HG02610 (cell line): Measurements from ENCODE around the gene RALGPS1.

Experiments
- ATAC-seq: cut with Tn5 transposase; IDR thresholded peaks from one replicate; pipeline ENCODE4 v1.9.1; 2021; ENCODE audit warnings: mild to moderate bottlenecking, moderate library complexity; ENCODE audit not compliant: unreplicated experiment

The RALGPS1 gene

DNA sequence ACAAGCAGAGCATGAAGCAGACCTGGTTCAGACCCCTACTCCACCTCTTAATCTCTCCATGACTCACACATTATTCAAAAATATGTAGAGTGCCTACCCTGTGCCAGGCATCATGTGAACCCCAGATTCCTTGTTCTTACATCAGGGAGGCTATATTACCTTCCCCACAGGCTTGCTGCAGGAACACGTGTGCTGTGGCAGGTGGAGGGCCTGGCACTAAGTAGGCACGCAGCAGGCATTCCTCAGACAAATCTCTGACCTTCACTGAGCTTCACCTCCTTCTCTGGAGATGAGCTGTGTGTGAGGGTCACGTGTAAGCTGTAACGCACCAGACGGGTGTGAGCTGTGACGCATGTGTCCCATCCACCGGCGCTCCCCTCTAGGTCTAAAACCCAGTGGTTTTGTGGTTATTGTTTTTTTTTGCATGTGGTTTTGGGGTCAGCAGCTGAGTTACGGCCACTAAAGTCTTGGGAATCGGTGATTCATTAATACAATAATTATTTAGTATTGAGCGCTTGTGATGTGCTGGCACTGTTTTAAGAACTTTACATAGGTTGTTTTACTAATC, 177.5 kb downstream of the RALGPS1 start:
- no peak for ATAC-seq

DNA sequence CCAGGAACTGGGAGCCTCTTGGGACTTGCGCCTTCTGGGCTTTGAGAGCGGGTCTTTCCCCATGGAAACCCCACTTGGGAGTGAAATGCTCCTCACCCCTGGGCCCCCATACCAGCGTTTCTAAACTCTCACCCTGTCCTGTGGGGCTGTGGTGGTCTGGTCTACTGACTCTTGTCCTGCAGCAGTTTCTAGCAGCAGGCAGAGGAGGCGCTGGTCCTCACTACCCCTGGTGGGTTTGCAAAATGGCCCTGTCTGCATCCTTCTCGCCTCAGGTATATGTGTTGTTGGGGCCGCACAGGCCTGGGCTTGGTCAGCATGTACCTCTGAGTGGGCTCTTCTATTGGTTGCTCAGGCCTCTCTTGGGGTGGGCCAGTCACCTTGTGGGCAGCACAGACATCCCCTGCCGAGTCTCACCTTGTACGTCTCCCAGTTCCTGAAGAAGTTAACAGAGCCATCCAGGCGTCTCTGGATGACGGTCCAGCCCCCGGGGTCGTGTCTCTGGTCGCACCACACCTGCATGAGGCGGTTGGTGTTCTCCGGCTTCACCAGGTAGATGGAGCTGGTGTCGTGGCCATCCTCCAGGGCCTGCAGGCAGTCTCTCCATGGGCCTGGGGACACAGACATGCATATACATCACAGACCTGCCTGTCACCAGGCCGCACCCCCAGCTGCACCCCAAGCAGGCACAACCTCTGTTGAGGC, 178.9 kb downstream of the RALGPS1 start:
- no peak for ATAC-seq

DNA sequence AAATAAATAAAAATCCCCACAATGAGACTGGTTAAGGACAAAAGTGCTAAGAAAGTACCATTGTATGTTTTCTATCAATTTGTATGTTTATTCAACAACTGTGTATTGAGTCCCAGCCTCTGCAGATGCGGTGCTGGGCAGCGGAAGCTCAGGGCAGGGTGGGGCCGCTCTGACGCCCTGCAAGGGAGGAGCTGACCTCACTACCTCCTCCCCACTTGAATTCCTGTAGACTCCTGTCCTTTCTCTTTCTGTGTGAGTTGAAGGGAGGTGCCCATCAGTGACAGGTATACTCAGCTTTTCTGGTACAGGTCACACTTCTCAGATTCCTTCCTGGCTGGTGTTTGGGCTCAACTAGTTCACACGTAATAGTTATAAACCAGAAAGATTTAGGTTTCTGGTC, 180.8 kb downstream of the RALGPS1 start:
- ATAC-seq = no peak

DNA sequence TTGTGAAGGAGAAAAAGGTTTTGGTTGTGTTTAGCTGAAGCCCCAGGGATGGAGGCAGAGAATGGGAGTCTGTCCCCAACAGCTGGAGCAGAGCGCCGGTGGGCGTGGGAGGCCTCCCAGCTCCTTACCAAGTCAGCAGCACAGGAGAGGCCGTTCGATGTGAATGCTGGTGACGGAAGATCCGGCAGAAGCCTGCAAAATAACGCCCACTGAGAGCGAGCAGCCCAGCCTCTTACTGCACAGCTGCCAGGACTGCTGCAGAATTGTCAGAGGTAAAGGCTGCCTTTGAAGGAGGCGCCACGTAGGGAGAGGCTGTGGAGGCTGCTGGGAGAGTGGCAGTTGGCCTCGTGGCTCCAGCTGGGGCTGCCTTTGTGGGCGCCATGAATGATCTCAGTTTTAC, 181.6 kb downstream of the RALGPS1 start:
- no peak for ATAC-seq

DNA sequence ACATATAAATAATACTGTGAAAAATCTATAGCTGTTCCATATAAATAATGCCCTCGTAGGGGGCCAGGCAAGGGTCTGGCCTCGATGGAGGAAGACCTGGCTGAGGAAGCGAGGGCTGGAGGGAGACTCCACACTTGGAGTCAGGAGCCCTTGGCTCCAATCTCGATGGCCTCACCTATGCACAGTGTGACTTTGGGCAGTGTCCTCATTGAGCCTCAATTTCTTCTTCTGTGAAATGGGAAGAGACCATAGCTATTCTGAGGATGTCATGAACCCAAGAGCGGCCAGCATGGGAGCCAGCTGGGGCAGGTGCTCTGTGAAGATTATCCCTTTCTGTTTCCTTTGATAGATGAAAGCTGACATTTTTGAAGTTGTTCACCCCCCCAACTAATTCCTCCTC, 183.1 kb downstream of the RALGPS1 start:
- no peak for ATAC-seq

DNA sequence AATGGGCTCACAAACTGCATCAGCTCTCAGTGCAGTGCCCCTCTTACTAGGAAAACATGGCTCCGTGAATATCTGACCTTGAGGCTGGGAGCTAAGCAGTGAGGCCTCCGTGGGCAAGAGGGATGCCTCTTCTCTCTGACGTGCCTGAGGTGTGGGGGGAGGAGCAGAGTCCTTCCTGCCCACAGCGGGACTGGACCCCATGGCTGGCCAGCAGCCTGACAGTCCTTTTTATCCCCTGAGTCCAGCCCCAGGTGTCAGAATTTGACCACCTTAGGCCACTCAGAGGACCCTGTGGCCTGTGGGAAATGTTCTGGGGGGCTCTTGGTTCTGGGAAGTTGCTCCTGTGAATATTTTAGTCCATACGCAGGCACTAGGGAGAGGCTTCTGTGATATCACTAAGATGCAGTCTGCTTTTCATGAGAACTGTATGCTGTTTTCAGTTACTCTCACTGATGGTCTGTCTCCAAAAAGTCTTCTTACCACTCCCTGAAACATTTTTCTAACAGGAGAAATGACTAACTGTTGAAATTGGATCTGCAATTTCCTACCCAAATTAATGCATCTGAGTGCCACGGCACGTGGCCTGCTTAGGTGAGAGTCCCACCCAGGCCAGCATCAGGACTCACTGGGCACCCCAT, 184.5 kb downstream of the RALGPS1 start:
- ATAC-seq = no peak

DNA sequence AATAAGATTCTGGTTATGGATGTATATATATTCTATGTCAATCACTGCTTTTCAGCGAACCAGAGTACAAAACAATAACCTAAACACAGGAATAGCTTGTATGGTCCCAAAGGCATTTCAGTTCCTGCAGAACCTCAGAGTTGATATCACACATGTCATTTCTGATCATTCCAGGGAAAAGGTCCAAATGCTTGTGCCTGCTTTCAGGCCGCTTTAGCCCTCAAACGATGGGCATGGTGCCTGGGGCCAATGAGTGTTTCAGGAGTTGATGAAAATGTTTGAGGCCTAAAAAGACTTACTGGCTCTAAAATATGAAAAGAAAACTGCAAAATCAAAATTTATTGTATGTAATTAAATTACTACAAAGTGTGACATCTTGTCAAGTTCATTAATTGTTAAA, 185.1 kb downstream of the RALGPS1 start:
- no peak for ATAC-seq

DNA sequence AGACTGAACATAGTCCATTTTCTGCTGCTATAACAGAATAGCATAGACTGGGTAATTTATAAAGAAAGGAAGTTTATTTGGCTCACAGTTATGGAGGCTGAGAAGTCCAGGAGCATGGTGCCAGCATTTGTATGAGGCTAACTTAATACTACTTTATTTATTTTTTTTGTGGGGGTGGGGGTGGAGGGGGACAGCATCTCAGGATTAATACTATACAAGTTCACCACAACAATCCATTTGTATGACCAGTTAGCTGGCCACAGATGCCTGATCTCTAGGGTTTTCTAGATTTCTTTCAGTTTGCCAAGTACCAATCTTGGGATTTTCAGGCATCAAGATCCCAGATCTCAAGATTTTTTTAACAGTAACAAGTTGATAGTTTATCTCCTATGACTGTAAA, 187.6 kb downstream of the RALGPS1 start:
- no peak for ATAC-seq

DNA sequence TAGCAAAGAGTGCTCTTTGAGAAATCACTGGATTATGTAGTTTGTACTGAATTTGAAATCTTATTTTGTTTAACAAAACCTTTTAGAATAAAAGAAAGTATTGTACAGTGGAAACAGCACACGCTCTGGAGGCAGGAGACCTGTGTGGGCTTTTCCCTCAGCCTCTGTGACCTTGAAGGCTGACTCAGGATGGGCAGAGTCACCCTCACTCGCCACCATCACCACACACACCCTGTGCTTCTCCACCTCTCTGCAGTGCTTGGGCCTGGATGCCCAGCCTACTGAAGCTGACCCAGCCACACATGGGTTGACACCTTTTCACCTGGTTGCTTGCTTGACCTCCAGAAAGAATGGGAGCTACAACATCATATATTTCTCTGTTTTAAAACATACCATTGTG, 188.2 kb downstream of the RALGPS1 start:
- ATAC-seq = no peak

DNA sequence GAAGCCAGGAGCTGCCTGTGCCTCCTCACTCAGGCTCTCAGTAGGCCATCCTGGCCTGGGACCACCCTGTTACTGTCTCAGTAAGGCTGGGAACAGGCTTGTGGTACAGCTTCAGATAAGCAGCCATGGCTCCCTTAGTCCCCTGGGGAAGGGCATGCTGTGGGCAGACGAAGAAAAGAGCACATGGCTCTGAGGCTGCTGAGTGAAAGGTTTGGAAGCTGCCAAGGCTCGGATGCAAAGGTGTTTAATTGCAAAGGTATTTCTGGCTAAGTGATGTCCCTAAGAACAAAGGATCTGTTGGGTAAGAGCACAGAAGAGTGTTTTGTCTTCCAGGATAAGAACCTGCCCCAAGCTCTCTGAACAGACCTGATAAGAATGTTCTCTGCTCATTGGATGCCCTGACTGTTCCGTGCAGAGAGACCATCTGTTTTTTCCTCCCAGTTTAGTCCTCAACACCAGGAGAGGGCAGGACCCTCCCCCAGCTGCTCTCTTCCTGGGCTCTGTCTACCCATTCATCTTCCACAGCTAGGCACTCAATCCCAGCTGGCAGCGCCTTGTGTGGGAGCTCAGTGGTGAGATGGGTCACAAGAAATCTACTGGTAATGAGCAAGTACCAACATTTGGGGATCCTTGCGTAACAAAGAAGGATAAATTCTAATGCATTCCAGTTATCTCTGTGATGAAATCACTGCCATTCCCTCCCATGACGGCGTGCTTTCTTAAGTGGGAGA, 190.2 kb downstream of the RALGPS1 start:
- ATAC-seq = no peak

DNA sequence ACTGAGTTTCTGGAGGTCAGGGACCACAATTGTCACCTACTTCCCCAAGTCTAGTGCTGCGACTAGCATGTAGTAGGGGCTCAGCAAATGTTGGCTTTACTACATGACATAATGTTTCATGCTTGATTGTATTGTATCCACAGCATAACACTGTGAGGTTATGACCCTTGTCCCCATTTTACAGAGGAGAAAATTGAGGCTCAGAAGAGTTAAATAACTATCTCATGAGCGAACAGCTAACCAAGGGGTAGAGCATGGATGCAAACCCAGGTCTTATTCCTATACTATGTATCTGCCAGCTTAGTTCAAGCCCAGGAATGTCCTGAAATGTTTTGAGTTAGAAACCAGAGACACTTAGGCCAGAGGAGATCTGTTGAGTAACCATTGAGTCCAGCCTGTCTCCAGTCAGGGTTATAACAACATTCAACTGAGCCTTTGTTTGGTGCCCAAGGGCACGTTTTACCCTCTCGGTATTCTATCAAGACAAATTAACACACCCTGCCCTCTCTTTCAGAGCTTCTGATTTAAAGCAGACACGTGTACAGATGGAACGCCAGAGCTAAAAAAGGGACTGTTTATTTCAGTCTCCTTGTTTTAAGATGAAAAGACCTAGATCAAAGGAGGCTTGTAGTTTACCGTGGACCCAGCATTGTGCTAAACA, 191.4 kb downstream of the RALGPS1 start:
- ATAC-seq = no peak

DNA sequence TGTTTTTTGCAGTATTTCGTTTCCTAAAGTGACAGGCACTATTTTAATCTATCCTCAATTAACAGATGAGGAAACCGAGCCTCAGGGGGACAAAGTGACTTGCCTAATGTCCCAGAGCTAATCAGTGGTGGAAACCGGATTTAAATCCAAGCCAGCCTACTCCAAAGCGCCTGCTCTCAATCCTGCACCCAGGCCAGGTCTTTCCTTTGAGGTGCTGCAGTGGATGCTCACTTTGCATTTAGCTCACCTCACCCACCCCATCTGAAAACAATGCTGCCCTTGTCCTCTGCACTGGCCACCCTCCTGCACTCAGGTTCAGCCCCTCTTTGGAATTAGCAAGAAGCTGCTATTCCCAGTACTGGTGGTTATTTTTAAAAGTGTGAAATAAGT, 191.9 kb downstream of the RALGPS1 start:
- ATAC-seq = no peak

DNA sequence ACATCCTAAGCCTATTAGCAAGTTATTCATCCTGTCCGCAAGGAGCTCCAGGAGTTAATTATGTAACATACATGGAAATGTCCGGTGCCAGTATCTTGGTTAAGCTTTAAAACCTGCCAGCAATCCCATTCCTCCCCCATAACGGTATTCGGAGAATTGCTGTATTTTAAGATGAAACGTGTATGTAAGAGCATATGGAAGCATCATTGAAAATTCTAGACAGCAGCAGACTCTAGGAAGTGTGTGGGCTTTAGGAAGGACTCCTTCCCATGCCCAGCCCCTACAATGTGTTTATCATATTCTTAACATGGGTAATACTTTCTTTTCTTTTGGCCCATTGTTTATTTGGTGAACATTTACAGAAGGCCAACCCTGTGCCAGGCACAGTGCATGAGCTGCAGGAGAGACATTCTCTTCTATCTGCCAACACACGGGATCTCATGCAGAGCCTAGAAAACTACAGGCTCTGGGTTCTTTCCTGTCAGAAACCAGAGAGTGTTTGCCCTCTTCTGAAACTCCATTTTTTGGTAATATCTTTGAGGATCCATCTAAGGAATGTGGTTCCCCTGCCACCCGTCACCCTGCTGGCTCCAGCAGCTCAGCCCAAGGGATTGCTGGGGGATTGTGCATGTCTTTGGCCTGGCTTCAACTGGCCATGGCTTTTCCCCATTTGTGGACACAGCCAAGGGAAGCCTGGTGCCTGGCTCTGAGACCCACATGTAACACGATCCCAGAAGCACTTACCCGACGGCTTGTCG, 192.8 kb downstream of the RALGPS1 start:
- ATAC-seq = no peak

DNA sequence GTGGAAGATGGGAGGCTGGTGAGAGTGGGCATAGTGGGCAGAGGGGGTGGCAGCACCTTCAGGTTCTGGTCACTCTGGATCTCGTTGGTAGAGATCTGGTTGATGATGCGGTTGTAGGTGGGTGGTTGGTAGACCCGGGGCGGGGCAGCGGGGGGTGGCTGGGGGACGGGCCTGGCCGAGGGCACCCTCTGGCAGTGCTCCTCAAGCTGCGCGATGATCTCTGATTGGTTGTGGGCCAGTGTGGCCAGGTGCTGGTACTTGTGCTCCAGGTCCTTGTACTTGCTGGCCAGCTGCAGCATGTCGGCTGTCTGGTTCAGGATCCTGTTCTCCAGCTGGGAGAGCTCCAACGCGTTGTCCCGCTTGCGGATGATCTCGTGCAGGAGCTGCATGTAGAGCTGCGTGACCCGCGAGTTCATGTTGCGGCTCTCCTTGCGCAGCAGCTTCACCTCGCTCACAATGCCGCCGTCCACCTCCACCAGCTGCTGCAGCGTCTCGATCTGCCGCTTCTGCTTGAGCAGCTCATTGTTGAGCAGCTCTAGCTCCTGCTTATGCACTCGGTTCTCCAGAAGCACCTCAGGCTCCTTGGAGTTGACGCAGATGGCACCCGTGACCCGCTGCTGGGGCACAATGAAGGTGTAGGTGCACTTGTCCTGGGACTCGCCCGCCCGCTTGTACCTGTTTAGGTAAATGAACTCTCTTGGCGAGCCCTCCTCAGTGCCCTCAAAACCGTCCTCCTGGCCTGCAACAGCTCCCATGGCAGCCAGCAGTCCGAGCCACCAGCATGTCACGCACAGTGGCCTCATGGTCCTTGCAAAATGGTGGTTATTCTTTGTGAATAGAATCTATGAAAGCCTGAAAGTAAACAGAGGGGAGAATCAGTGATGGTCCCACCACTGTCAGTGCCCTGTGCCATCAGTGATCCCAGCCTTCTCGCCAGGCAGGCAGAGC, 193.6 kb downstream of the RALGPS1 start:
- no peak for ATAC-seq

DNA sequence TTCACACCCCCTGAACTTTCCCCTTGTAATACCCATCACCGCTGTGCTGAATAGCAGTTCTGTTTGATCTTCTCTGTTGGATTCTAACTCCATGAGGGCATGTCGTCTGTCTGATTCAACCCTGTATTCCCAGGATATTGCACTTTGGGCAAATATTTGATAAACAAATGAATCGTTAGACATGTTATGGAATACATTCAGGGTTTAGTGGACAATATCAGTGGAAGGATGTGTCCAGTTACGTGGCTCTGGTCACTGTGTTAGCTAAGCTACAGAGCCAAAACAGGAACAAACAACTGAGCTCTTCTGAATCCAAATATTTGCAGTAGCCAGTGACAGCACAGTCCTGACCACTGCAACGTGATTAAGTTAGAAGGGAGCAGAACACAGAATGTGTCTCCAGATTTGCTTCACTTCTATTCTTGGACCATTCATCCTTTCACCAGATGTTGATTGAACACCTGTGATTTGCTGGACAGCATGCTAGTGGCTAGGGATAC, 194.7 kb downstream of the RALGPS1 start:
- no peak for ATAC-seq

DNA sequence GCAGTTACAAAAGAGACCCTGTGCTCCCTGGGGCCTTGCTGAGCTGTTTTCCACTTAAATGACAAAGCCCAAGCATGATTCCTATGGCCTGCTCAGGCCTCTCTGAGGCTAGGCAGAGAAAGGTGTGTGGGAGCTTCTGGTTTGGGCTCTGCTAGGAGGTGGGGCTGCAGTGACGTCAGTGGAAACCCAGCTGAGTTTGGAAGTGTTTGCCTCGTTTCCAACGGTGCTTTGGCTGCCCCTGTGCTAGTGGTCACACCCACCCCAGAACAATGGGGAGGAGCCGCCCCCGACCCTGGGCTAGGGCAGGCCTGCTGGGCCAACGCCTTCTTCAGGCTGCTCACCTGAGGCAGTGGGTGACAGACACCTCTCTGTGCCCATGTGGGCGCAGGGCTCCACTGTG, 197.5 kb downstream of the RALGPS1 start:
- no peak for ATAC-seq

DNA sequence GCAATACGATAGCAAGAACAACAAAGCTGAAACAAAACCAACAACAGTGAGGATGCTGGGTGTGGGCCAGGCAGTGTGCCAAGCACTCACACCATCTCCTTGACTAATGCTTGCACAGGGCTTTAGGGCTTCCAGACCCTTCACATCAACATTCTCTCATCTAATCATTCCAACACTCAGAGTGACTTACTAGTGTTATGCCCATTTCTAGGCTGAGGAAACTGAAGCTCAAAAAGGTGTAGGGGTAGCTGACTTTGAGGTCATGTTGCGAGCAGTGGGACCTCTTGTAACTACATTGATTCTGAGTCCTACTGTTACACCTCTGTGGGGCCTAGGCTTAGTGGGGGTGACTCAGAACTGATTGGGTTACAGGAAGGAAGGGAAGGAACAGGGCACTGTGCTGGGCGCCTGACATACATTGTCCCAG, 198.2 kb downstream of the RALGPS1 start:
- ATAC-seq = no peak

DNA sequence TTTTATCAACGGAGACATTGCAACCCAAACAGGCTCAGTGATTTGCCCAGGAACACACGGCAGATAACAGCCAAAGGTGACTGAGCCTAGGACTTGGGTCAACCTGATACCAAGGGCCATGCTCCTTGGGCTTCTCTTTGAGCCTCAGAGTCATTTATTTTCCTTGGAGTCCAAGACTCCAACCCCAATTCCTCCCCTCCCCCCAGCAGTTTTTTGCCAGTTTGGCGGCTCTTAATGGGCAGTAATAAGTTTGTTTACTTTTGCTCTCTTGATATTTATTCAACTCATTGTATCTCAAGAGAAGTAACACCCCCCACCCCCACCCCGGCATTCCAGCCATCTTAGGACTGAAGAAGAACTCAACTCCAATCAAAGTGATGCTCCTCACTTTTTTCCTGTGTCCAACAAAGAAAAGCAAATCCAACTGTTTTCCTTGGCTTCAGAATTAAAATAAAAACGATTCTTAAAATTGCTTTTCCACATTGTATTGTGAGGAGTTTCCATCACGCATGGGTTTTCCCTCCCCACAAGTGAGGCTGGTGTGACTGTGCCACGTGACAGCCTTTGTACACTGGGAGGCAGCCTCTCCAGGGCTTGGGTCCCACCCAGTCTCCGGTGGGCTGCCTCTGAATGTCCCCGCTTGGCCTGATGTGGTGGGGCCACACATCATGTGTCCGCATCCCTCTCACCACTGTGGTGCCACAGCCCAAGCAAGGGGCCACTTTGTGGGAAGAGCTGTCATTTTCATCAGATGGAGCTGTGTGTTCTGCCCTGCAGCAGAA, 198.8 kb downstream of the RALGPS1 start:
- ATAC-seq = no peak

DNA sequence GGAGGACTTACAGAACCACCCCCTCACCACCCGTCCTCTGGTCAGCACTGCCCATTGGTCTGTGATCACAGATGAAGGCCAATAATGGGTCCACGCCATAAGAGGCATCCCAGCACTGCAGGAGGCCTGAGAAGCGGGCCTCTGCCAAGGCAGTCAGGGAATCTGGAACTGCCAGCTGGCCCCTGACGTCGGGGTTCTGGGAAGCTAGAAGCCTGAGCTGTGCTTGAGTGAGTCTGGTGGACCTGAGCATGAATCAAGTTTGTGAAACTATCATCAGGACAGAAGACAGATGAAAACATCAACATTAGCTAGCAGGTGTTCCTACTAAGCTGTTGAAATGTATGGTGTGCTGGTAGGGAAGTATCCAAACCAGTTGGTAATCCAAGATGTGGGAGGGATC, 200.0 kb downstream of the RALGPS1 start:
- ATAC-seq = no peak
